HG03196 (cell line): ENCODE results near the gene OR4D2.
"Not testable (repeated sequence)": the region's sequence is repeated elsewhere in the genome, so short reads cannot be mapped to it uniquely, and the experiment has no call there.

ENCODE experiments used
- ATAC-seq: cut with Tn5 transposase; IDR thresholded peaks from one replicate; pipeline ENCODE4 v1.9.1; 2021; ENCODE audit not compliant: unreplicated experiment

The OR4D2 gene

DNA sequence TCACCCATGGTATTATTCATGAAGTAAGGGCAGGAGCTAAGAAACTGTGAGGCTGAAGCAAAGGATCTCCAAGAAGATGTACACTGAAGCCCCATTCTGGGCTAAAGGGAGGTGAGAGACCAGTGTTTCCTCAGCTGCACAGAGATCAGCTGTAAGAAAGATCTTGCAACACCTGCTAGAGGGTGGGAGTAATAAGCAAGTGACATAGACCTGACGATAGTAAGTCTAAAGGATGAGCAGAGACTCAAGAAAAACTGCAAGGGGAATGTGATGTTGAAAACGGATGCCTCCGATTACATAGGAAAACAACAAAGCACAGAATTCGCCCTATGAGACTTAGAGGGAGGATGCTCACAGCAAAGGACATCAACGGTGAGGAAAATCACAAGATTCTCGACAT, at the start of gene OR4D2:
Gene OR4D2 (plus strand): TSS at position 301 of the 400 bp plus-strand sequence. CDS start 2,674 bp downstream, outside the sequence.
- no peak for ATAC-seq

- ATAC-seq: no peak
Observed at GRCh38 chr17:58117382-58117781, 49.4 kb upstream of the OR4D2 start.

DNA sequence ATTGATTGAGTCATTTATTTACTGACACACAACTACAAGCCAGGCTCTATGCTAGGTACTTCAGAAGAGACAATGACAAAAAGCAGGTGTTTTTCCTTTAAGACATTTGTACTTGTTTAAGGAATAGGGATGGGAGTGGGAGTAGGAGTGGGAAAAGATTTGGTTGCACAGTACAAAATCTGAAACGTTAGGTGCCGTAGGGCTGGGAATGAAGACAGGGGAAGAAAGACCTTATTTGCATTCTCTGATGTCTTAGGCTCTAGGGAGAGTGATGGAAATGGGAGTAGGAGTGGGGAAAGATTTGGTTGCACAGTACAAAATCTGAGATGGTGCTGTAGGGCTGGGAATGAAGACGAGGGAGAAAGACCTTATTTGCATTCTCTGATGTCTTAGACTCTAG, 47.3 kb upstream of the OR4D2 start:
- ATAC-seq: no peak

DNA sequence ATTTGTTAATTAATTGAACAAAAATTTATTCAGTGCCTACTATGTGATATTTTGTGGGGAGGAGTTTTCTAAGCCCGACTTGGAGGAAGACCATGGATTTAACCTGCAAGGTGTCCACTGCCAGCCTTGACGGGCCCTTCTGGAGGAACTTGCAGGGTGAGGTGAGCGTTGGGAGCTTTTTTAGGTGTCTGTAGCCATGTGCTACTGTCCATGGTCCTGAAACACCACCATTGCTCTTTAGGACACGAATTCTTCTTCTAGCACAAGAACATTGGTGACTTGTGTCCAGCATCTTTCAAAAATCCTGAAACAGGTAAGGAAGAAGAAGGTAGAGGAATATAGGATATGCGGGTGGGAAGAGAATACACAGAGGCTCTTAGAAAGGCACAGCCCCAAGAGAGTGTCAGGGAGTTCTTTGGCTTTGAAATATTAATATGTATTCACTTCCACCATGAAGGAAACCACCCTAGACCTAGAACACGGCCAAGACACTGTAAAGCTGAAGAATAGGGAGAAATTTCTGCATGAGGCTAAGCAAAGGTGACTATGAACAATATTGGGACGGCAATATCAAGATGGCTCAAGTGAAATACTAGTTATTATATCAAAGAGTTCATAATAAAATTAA, 46.5 kb upstream of the OR4D2 start:
- ATAC-seq: no peak

GRCh38 chr17:58121925-58122324, 44.9 kb upstream of the OR4D2 start:
- ATAC-seq: no peak

DNA sequence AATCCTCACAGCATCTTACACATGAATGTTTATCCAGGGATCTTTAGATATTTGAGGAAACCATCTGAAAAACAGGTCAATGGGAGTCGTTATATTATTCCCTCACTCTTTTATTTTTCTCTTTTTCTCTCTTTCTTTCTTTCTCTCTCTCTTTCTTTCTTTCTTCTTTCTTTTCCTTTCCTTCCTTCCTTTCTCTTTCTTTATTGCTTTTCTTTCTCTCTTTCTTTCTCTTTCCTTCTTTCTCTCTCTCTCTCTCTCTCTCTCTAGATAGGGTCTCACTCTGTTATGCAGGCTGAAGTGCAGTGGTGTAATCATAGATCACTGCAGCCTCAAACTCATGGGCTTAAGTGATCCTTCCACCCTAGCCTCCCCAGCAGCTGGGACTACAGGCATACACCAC, 38.9 kb upstream of the OR4D2 start:
- no peak for ATAC-seq

- not testable (repeated sequence) for ATAC-seq
Observed at GRCh38 chr17:58132697-58133096, 34.1 kb upstream of the OR4D2 start.

DNA sequence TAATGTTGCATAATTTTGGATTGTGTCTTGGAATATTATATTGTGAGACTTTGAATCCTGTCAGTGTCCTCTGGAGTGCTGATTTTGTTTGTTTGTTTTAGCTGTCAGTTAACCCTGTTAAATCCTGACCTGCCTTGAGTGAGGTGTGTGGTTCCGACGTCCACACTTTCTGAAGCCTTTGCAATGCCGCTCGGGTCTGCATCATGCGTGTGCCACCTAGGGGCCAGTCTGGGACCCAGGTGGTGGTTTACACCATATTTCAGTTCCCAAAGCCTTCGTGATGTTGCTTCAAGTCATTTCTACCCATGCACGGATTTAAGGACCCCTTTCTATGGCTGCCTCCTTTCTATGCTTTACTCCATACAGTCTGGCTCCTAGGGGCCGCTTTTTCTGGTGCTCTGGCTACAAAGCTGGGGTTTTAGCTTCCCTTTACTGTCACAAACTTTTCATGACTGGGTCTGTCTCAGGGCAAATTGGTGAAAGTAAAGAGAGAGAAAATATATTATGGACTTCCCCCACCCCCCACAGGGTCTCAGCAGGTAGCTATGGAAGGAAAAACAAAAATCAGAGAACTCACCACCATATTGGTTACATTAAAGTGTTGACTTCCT, 30.0 kb upstream of the OR4D2 start:
- no peak for ATAC-seq

- no peak for ATAC-seq
Observed at GRCh38 chr17:58141505-58141904, 25.3 kb upstream of the OR4D2 start.

- ATAC-seq: not testable (repeated sequence)
Observed at GRCh38 chr17:58143335-58143734, 23.4 kb upstream of the OR4D2 start.

DNA sequence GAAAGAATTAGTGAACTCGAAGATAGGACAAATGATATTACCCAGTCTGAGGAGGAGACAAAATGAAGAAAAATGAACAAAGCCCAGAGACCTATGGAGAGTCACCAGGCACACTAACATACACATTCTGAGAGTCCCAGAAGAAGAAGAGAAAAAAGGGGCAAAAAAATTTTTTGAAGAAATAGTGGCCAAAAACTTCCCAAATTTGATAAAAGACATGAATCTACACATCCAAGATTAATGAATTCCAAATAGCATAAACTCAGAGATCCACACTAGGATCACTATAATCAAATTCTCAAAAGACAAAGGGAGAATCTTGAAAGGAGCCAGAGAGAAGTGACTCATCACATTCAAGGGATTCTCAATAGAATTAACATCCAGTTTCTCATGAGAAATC, 22.0 kb upstream of the OR4D2 start:
- ATAC-seq: no peak

DNA sequence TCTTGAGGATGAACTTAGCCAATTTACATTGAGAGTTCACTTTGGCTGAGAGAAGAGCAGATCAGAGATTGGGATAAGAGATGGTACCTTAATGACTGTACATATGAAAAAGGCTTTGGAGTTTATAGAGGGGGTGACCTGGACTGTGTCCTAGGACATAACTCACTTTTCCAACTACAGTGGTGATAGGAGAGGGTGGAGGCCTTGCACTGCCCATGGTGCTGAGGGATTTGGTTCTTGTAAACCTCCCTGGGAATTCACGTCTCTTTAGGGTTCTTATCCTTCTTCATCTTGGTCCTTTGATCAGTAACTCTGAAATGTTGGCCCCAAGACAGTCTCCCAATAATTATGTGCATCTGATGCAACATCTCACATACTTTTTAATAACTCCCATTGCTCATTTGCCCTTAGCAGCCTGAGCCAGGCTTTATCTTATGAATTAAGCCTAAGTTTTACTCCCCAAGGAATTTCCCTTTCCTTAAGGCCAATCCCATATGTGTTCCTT, 18.8 kb upstream of the OR4D2 start, which contains the start of gene OR4D1:
Gene OR4D1 (plus strand): TSS at position 455 of the 505 bp plus-strand sequence. CDS start 6,770 bp downstream, outside the sequence.
- no peak for ATAC-seq

GRCh38 chr17:58148609-58149008, 18.2 kb upstream of the OR4D2 start:
- no peak for ATAC-seq

GRCh38 chr17:58150394-58150793, 16.4 kb upstream of the OR4D2 start:
- ATAC-seq: no peak

- ATAC-seq: no peak
Observed at GRCh38 chr17:58153046-58153445, 13.7 kb upstream of the OR4D2 start.

GRCh38 chr17:58153671-58154070, 13.1 kb upstream of the OR4D2 start:
- no peak for ATAC-seq

- no peak for ATAC-seq
Observed at GRCh38 chr17:58156839-58157803, 9.7 kb upstream of the OR4D2 start.

DNA sequence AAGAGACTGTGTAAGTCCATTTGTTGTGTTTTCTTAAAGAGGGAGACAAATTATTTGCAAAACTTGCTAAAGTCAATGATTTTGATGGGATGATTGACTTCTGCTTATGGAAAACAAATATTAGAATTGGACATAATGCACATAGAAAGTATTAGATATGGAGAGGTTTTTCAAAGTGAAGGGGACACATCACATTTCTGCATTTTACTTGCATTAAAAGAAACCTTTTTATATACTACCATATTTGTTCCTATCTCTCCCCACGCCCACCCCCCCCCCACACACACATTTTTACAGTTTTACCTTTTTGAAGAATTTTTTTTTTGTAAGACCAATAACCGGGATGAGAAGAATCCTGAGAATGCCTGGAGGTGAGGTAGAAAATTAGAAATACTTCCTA, 8.6 kb upstream of the OR4D2 start:
- no peak for ATAC-seq

DNA sequence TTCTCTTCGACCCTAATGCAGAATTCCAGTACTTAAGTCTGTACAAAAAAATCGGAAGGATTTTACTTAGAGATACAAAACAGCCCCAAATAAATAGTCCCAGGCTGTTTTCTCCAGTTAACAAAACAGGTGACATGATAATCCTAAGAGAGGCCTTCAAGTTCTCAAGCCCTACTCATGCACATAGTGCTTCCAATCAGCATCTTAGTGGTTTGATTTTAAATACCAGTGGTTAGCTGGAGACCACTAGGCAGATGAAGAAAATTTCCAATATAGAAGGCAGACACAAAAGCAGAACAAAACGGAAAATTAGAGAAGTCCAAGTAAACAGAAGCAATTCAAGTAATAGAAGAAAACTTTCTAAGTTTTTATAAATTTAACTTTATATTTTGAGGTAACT, 5.2 kb upstream of the OR4D2 start:
- ATAC-seq: no peak

- no peak for ATAC-seq
Observed at GRCh38 chr17:58165981-58166380, 801 bp upstream of the OR4D2 start.

DNA sequence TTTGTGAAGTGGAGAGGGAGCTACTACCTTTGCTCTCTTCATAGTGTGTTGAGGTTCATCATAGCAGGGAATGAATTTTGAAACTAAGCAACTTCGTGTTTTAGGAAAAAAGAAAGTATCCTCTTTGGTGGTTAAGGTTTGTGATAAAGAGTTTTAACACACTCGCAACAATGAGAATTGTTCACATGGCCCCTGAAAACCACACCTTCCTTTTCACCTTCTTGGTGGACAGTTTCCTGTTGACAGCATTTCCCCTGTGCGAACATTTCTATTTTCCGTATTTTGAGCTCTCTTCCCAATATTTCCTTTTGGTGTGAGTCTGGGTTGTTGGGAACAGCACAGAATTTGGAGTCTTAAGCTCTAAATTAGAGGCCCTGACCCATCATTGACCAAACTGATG, 3.8 kb downstream of the OR4D2 start:
- no peak for ATAC-seq
